H9 (cell line): ENCODE data around the gene SRPK1. TPM values are rescaled to one million over a fixed set of nuclear protein-coding genes. Genes with fewer than 3 reads are reported as not detected.

ENCODE experiments used
- DNase-seq: peaks from one replicate; pipeline ENCODE4 v3.0.0-alpha.2; 2017
- H2AFZ ChIP-seq: one replicate; pipeline ENCODE4 v1.6.1; 2013; ENCODE audit warnings: mild to moderate bottlenecking, low read length, control low read depth, moderate library complexity
- H2AK5ac ChIP-seq: 2 replicates; pipeline ENCODE4 v1.6.1; 2013; ENCODE audit warnings: low read length, control low read depth, mixed read lengths; ENCODE audit not compliant: insufficient read length
- H2BK120ac ChIP-seq: one replicate; pipeline ENCODE4 v1.6.1; 2013; ENCODE audit warnings: low read depth, mild to moderate bottlenecking, low read length, control low read depth, inconsistent platforms; ENCODE audit not compliant: poor library complexity, severe bottlenecking
- H2BK12ac ChIP-seq: 2 replicates; pipeline ENCODE4 v1.6.1; 2013; ENCODE audit warnings: low read length, control low read depth, mixed read lengths, low read depth; ENCODE audit not compliant: insufficient read length
- H2BK15ac ChIP-seq: 2 replicates; pipeline ENCODE4 v1.6.1; 2013; ENCODE audit warnings: low read depth, low read length, control low read depth
- H2BK20ac ChIP-seq: one replicate; pipeline ENCODE4 v1.6.1; 2013; ENCODE audit warnings: low read depth, mild to moderate bottlenecking, low read length, control low read depth, inconsistent platforms; ENCODE audit not compliant: poor library complexity, severe bottlenecking
- H2BK5ac ChIP-seq: 2 replicates; pipeline ENCODE4 v1.6.1; 2013; ENCODE audit warnings: low read length, control low read depth, mixed read lengths; ENCODE audit not compliant: insufficient read length
- H3K14ac ChIP-seq: 2 replicates; pipeline ENCODE4 v1.6.1; 2013; ENCODE audit warnings: low read length, control low read depth; ENCODE audit not compliant: insufficient read depth
- H3K18ac ChIP-seq: 2 replicates; pipeline ENCODE4 v1.6.1; 2013; ENCODE audit warnings: low read depth, mild to moderate bottlenecking, mixed read lengths, low read length, control low read depth; ENCODE audit not compliant: insufficient read length
- H3K23ac ChIP-seq: 2 replicates; pipeline ENCODE4 v1.6.1; 2013; ENCODE audit warnings: low read length, control low read depth, mixed read lengths, low read depth; ENCODE audit not compliant: insufficient read length
- H3K23me2 ChIP-seq: 2 replicates; pipeline ENCODE4 v1.6.1; 2013; ENCODE audit warnings: low read depth, mild to moderate bottlenecking, mixed read lengths, low read length, control low read depth; ENCODE audit not compliant: insufficient read length, poor library complexity, severe bottlenecking
- H3K27ac ChIP-seq: 2 replicates; pipeline ENCODE4 v1.5.1; 2013; ENCODE audit warnings: low read length, control low read depth, mixed read lengths, low read depth; ENCODE audit not compliant: insufficient read length
- H3K27me3 ChIP-seq: 2 replicates; pipeline ENCODE4 v1.6.1; 2013; ENCODE audit warnings: low read length, control low read depth, inconsistent platforms; ENCODE audit not compliant: insufficient read depth
- H3K4ac ChIP-seq: 2 replicates; pipeline ENCODE4 v1.6.1; 2013; ENCODE audit warnings: low read depth, mild to moderate bottlenecking, control low read depth, inconsistent platforms, low read length, moderate library complexity
- H3K4me1 ChIP-seq: 2 replicates; pipeline ENCODE4 v1.6.1; 2013; ENCODE audit warnings: low read length, control low read depth, inconsistent platforms; ENCODE audit not compliant: insufficient read depth
- H3K4me2 ChIP-seq: 2 replicates; pipeline ENCODE4 v1.6.1; 2013; ENCODE audit warnings: low read length, control low read depth, mixed read lengths; ENCODE audit not compliant: insufficient read length, insufficient read depth
- H3K56ac ChIP-seq: 2 replicates; pipeline ENCODE4 v1.6.1; 2013; ENCODE audit warnings: low read depth, mild to moderate bottlenecking, mixed read lengths, low read length, control low read depth; ENCODE audit not compliant: insufficient read length
- H3K79me1 ChIP-seq: 2 replicates; pipeline ENCODE4 v1.6.1; 2013; ENCODE audit warnings: low read depth, mild to moderate bottlenecking, moderate library complexity, low read length, control low read depth, inconsistent platforms; ENCODE audit not compliant: insufficient read depth, poor library complexity, severe bottlenecking
- H3K79me2 ChIP-seq: 2 replicates; pipeline ENCODE4 v1.6.1; 2013; ENCODE audit warnings: low read length, control low read depth, inconsistent platforms; ENCODE audit not compliant: insufficient read depth
- H3K9ac ChIP-seq: 2 replicates; pipeline ENCODE4 v1.6.1; 2013; ENCODE audit warnings: low read length, control low read depth, mixed read lengths; ENCODE audit not compliant: insufficient read length; ENCODE audit errors: extremely low read depth
- H3K9me3 ChIP-seq: one replicate; pipeline ENCODE4 v1.6.1; 2013; ENCODE audit warnings: low read depth, low read length, inconsistent platforms; ENCODE audit not compliant: control insufficient read depth
- H3T11ph ChIP-seq: one replicate; pipeline ENCODE4 v1.6.1; 2013; ENCODE audit warnings: mild to moderate bottlenecking, low read length, control low read depth, inconsistent platforms
- H4K20me1 ChIP-seq: one replicate; pipeline ENCODE4 v1.6.1; 2013; ENCODE audit not compliant: control insufficient read depth, insufficient read length, insufficient read depth
- H4K5ac ChIP-seq: 2 replicates; pipeline ENCODE4 v1.6.1; 2013; ENCODE audit warnings: low read depth, mild to moderate bottlenecking, mixed read lengths, low read length, control low read depth; ENCODE audit not compliant: insufficient read length
- H4K8ac ChIP-seq: replicated peaks from 2 replicates; pipeline ENCODE4 v1.6.1; 2013; ENCODE audit warnings: low read length, control low read depth, mixed read lengths, low read depth; ENCODE audit not compliant: insufficient read length
- H4K91ac ChIP-seq: 2 replicates; pipeline ENCODE4 v1.6.1; 2013; ENCODE audit warnings: low read depth, mild to moderate bottlenecking, moderate library complexity, mixed read lengths, low read length, control low read depth; ENCODE audit not compliant: insufficient read length
- H3K27ac Mint-ChIP-seq, 3 experiments: 2 replicates in 2 of 3; 3 replicates in 1 of 3; pipeline ENCODE4 v1.8.0; 2020 to 2021; ENCODE audit warnings: mixed read lengths in 3 of 3, mild to moderate bottlenecking in 1 of 3, moderate library complexity in 1 of 3
- H3K27me3 Mint-ChIP-seq: 2 replicates; pipeline ENCODE4 v1.8.0; 2021; ENCODE audit warnings: low read depth, mild to moderate bottlenecking, moderate library complexity, mixed read lengths
- H3K36me3 Mint-ChIP-seq, 3 experiments: 2 replicates in 2 of 3; 3 replicates in 1 of 3; pipeline ENCODE4 v1.8.0; 2020 to 2021; ENCODE audit warnings: low read depth in 3 of 3, mixed read lengths in 3 of 3; ENCODE audit not compliant: insufficient read depth in 1 of 3
- H3K4me1 Mint-ChIP-seq, 2 experiments: 2 replicates each; pipeline ENCODE4 v1.8.0; 2020; ENCODE audit warnings: mixed read lengths in 2 of 2
- H3K4me3 Mint-ChIP-seq, 2 experiments: 2 replicates in 1 of 2; 3 replicates in 1 of 2; pipeline ENCODE4 v1.8.0; 2020 to 2021; ENCODE audit warnings: mild to moderate bottlenecking in 2 of 2, mixed read lengths in 2 of 2, moderate library complexity in 1 of 2
- H3K9me3 Mint-ChIP-seq, 2 experiments: 2 replicates in 1 of 2; 3 replicates in 1 of 2; pipeline ENCODE4 v1.8.0; 2020; ENCODE audit warnings: mild to moderate bottlenecking in 2 of 2, mixed read lengths in 2 of 2, moderate library complexity in 1 of 2
- CTCF ChIP-seq: fragments of 200-600 bp; sonication (generic); conservative IDR thresholded peaks from 3 replicates; pipeline ENCODE4 v1.8.0; 2021; ENCODE audit warnings: antibody characterized with exemption, mild to moderate bottlenecking
- WGBS: extraction: QIAGEN DNeasy Blood & Tissue Kit; methylation state at CpG from one replicate; pipeline ENCODE4 v1.1.7; 2013; ENCODE audit warnings: missing lambda C conversion rate, low lambda C conversion rate, mixed read lengths; ENCODE audit not compliant: insufficient read length; ENCODE audit errors: extremely low coverage; 5-methylcytosine and 5-hydroxymethylcytosine counted together
- total RNA-seq: library from RNA; stranded (reverse); gene quantifications from 2 replicates; pipeline ENCODE4 v1.2.1, GENCODE V29; 2021

The SRPK1 gene
- total RNA-seq, 1 experiment from 2014 or later = 93.2 TPM

DNA sequence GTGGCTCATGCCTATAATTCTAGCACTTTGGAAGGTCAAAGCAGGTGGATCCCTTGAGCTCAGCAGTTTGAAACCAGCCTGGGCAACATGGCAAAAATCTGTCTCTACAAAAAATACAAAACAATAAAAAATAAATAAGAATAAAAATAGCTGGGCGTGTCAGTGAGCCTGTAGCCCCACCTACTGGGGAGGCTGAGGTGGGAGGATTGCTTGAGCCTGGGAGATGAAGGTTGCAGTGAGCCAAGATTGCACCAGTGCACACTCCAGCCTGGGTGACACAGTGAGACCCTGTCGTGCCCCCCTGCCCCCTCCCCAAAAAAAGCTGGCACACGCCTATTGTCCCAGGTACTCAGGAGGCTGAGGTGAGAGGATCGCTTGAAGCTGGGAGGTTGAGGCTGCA, 35.1 kb upstream of the SRPK1 start:
- Histone ChIP-seq H3K4me2 (no peak overlapping the region), H3K23me2 (no peaks in the 10 kb centered on the region), H3K4me1 (no peaks in the 10 kb centered on the region), H2BK20ac (no peak overlapping the region), H4K5ac (no peak overlapping the region), H3K4ac (no peak overlapping the region), H3K79me2 (no peaks in the 10 kb centered on the region; the same call in 1 of the 2 replicates), H2AFZ (no peak overlapping the region), H3K9ac (no peak overlapping the region), H2BK5ac (no peak overlapping the region), H2BK15ac (no peak overlapping the region), H3T11ph (no peak overlapping the region), H2BK12ac (no peak overlapping the region), H3K79me1 (no peaks in the 10 kb centered on the region), H4K20me1 (no peaks in the 10 kb centered on the region), H4K91ac (no peak overlapping the region), H3K14ac (no peak overlapping the region), H3K27me3 (no peaks in the 10 kb centered on the region), H2BK120ac (no peak overlapping the region), H3K23ac (no peak overlapping the region), H2AK5ac (no peak overlapping the region), H3K9me3 (no peaks in the 10 kb centered on the region), H4K8ac (no peak overlapping the region), H3K18ac (no peak overlapping the region), H3K27ac (no peak overlapping the region), H3K56ac (no peak overlapping the region)
- DNase-seq = no peak
- Mint-ChIP-seq H3K27me3 (peaks cover 2% of the 10 kb centered on the region; the same call in 1 of the 2 replicates), H3K27ac (no peak overlapping the region), H3K4me3 (no peak overlapping the region), H3K4me1 (peaks cover 4 to 6% of the 10 kb centered on the region in 2 experiments), H3K36me3 (no peaks in the 10 kb centered on the region), H3K9me3 (no peaks in the 10 kb centered on the region)
- WGBS = no CpG with 5 or more reads among the region's 4 CpGs
- peak; percentile 53; the same call in 2 of the 3 replicates for TF ChIP-seq CTCF
